Tibial artery (tissue), 4 donors: ENCODE data around the gene EVI5.

Experiments
- DNase-seq, 2 donors: peaks; one replicate each; pipeline ENCODE4 v3.0.0-alpha.2; 2019
- H3K27ac ChIP-seq, 2 donors: fragments of 200-600 bp; sonication (generic) in 1 of 2; 1 replicate in 1 of 2; 2 replicates in 1 of 2; pipeline ENCODE4 v1.5.1; 2018 to 2019; ENCODE audit warnings: mild to moderate bottlenecking in 1 of 2
- H3K27me3 ChIP-seq, 2 donors: fragments of 200-600 bp; sonication (generic) in 1 of 2; one replicate each; pipeline versions ENCODE4 v1.5.1 to v1.6.0; 2016 to 2019
- H3K36me3 ChIP-seq, 3 donors: fragments of 200-600 bp; sonication (generic) in 2 of 3; one replicate each; pipeline ENCODE4 v1.5.1; 2016 to 2019; ENCODE audit warnings: mild to moderate bottlenecking in 2 of 3
- H3K4me1 ChIP-seq, 4 donors: fragments of 200-600 bp; sonication (generic) in 2 of 4; 1 replicate in 3 of 4; 2 replicates in 1 of 4; pipeline ENCODE4 v1.5.1; 2016 to 2019
- H3K4me3 ChIP-seq, 2 donors: fragments of 200-600 bp; sonication (generic) in 1 of 2; 1 replicate in 1 of 2; 2 replicates in 1 of 2; pipeline ENCODE4 v1.5.1; 2018 to 2019; ENCODE audit warnings: mild to moderate bottlenecking in 2 of 2
- H3K9me3 ChIP-seq, 3 donors: fragments of 200-600 bp; sonication (generic) in 1 of 3; one replicate each; pipeline ENCODE4 v1.5.1; 2016 to 2019
- intact Hi-C: fragments of 100-400 bp; cut with DNase I; formaldehyde crosslinking; loops from one replicate; pipeline ENCODE4 v1.15.0; 2023; ENCODE audit warnings: low total_unique reads
- TF ChIP-seq, protein P1 (sequence below), 2 experiments: fragments of 200-600 bp in 1 of 2; fragments of 450-650 bp in 1 of 2; IDR thresholded peaks; one replicate each; pipeline ENCODE4 v1.5.1; 2017 to 2019; ENCODE audit warnings: antibody characterized with exemption in 2 of 2, mild to moderate bottlenecking in 1 of 2, moderate library complexity in 1 of 2

Gene EVI5

GRCh38 chr1:92792340-92792782, 7.5 kb upstream of the EVI5 start:
- Histone ChIP-seq H3K4me1 (peaks cover 0 to 7% (median 0%) of the 10 kb centered on the region in 4 donors), H3K9me3 (no peaks in the 10 kb centered on the region), H3K27ac (no peak overlapping the region), H3K36me3 (no peaks in the 10 kb centered on the region), H3K4me3 (no peak overlapping the region), H3K27me3 (no peaks in the 10 kb centered on the region)
- intact Hi-C loops: no loop called here
- TF ChIP-seq, protein P1, sequence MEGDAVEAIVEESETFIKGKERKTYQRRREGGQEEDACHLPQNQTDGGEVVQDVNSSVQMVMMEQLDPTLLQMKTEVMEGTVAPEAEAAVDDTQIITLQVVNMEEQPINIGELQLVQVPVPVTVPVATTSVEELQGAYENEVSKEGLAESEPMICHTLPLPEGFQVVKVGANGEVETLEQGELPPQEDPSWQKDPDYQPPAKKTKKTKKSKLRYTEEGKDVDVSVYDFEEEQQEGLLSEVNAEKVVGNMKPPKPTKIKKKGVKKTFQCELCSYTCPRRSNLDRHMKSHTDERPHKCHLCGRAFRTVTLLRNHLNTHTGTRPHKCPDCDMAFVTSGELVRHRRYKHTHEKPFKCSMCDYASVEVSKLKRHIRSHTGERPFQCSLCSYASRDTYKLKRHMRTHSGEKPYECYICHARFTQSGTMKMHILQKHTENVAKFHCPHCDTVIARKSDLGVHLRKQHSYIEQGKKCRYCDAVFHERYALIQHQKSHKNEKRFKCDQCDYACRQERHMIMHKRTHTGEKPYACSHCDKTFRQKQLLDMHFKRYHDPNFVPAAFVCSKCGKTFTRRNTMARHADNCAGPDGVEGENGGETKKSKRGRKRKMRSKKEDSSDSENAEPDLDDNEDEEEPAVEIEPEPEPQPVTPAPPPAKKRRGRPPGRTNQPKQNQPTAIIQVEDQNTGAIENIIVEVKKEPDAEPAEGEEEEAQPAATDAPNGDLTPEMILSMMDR (IDR thresholded peaks at IDR 0.05): no peak
- DNase-seq: no peak

DNA sequence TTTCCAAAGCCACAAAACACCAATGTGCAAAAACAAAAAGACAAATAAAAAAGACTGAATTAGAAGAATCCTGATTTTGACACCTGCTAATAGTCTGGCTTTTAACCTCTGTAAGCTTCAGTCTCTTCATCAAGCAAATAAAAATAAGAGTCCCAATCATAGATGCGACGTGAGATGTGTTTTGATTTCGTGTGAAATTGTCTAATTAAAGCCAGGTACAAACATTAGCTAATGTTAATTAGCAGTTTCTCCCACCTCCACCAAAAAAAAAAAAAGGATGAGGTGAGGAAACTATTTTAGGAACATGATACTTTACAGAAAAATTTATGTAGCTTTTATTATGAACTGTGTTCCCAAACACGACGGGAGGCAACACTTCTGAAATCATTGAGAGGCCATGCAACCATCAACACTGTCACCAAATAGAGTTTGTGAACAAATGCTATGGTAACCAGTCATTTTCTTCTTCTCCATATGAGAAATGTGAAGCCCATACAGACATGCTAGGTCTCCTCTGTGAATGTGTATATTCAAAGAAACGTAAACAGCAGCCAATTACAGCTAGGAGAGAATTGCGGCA, 6.7 kb upstream of the EVI5 start:
- H3K27ac ChIP-seq: no peak overlapping the region
- no peaks in the 10 kb centered on the region for H3K27me3 ChIP-seq
- intact Hi-C loops: no loop called here
- H3K4me1 ChIP-seq: peaks cover 0 to 7% (median 0%) of the 10 kb centered on the region in 4 donors
- no peak for DNase-seq
- no peak overlapping the region for H3K4me3 ChIP-seq
- TF ChIP-seq, protein P1 (IDR thresholded peaks at IDR 0.05): no peak
- H3K36me3 ChIP-seq: no peaks in the 10 kb centered on the region
- no peaks in the 10 kb centered on the region for H3K9me3 ChIP-seq

DNA sequence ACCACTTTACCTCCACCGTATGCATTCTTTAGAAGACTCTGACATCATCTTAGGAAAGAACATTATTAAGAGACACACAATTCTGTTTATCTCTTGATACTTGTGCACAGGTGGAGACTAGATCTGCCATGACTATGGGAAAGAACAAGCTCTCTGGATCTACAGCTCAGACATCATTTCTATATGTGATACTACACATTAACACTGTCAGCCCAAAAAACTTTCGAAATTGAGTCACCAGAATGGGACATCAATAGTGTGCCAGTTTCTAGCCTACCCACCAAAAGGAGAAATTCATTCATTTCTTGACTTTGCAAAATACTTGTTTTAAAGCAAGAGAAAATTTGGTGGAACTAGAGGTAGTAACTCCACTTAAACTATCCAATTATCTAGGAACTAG, 6.0 kb upstream of the EVI5 start:
- Histone ChIP-seq H3K27ac (no peak overlapping the region), H3K9me3 (no peaks in the 10 kb centered on the region), H3K27me3 (no peaks in the 10 kb centered on the region), H3K36me3 (no peaks in the 10 kb centered on the region), H3K4me1 (peaks cover 0 to 10% (median 0%) of the 10 kb centered on the region in 4 donors), H3K4me3 (no peak overlapping the region)
- intact Hi-C loops: no loop called here
- no peak for DNase-seq
- TF ChIP-seq, protein P1 (IDR thresholded peaks at IDR 0.05): no peak

- H3K36me3 ChIP-seq: no peaks in the 10 kb centered on the region
- no peaks in the 10 kb centered on the region for H3K9me3 ChIP-seq
- H3K27ac ChIP-seq: no peak overlapping the region
- intact Hi-C loops: no loop called here
- H3K27me3 ChIP-seq: no peaks in the 10 kb centered on the region
- no peak for DNase-seq
- TF ChIP-seq, protein P1 (IDR thresholded peaks at IDR 0.05): no peak
- H3K4me3 ChIP-seq: no peak overlapping the region
- peaks cover 0 to 9% (median 0%) of the 10 kb centered on the region in 4 donors for H3K4me1 ChIP-seq
Measured at GRCh38 chr1:92790081-92790480, 5.2 kb upstream of the EVI5 start.

GRCh38 chr1:92786111-92786901, 1.4 kb upstream of the EVI5 start:
- TF ChIP-seq, protein P1 (IDR thresholded peaks at IDR 0.05): no peak
- Histone ChIP-seq H3K4me3 (peak overlapping the region; percentile 69 to 79), H3K27me3 (no peaks in the 10 kb centered on the region), H3K4me1 (peaks cover 0 to 30% (median 4%) of the 10 kb centered on the region in 4 donors), H3K9me3 (no peaks in the 10 kb centered on the region), H3K36me3 (no peaks in the 10 kb centered on the region), H3K27ac (peak overlapping the region; percentile 94)
- intact Hi-C loops: no loop called here
- no peak for DNase-seq
